ENCODE data around the gene MYLK3.
A peak's percentile ranks its signal among the peaks of the same experiment; 100 is the strongest.

The MYLK3 gene

DNA sequence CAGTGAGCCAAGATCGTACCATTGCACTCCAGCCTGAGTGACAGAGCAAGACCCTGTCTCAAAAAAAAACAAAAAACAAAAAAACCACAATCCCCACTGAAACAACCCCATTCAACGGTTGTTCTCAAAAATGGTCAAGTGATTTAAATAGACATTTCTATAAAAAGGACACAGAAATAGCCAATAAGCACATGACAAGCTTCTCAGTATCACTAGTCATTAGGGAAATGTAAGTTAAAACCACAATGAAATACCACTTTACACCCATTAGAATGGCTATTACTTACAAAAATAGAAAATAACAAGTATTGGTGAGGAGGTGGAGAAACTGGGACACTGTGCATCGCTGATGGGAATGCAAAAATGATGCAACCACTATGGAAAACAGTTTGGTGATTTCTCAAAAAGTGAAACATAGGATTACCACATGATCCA, 26.6 kb upstream of the MYLK3 start:
- TF ChIP-seq, protein P1, sequence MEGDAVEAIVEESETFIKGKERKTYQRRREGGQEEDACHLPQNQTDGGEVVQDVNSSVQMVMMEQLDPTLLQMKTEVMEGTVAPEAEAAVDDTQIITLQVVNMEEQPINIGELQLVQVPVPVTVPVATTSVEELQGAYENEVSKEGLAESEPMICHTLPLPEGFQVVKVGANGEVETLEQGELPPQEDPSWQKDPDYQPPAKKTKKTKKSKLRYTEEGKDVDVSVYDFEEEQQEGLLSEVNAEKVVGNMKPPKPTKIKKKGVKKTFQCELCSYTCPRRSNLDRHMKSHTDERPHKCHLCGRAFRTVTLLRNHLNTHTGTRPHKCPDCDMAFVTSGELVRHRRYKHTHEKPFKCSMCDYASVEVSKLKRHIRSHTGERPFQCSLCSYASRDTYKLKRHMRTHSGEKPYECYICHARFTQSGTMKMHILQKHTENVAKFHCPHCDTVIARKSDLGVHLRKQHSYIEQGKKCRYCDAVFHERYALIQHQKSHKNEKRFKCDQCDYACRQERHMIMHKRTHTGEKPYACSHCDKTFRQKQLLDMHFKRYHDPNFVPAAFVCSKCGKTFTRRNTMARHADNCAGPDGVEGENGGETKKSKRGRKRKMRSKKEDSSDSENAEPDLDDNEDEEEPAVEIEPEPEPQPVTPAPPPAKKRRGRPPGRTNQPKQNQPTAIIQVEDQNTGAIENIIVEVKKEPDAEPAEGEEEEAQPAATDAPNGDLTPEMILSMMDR (conservative IDR thresholded peaks at IDR 0.05), result no peak
- H3K27ac ChIP-seq, result no peak overlapping the region

DNA sequence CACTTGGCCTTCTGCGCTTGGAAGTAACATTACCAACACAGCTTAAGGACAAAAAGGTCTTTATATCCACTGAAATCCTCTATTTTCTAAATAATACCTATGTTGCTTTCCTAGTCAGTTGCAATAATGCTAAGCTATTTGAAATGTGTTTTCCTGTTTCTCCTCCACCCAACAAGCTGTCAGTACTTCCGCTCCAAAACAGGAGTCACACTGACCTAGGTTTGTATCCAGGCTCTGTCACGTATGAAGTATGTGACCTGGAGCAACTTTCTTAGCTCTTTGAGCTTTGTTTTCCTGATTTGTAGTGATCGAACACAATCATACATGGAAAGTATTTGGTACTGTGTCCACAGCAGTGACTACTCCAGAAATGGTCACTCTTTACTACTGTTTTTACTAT, 24.3 kb upstream of the MYLK3 start:
- TF ChIP-seq, protein P1 (conservative IDR thresholded peaks at IDR 0.05), result no peak
- H3K27ac ChIP-seq, result no peak overlapping the region

DNA sequence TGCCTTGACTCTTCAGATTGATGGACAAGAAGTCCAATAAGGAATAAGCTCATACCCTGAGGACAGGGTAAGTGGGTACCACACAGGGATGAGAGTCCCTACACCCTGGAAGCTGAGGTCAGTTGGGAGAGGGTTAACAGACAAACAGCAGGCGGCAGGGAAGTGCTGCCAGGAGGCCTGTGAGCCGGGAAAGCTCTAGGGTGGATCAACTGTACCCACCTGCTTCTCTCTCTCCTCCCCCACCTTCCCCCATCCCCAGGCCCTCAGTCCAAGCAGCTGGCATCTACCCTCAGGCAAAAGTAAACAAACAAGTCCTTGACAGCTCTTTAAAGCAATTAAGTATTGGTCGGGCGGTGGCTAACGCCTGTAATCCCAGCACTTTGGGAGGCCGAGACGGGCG, 20.7 kb upstream of the MYLK3 start:
- TF ChIP-seq, protein P1 (conservative IDR thresholded peaks at IDR 0.05), result no peak

DNA sequence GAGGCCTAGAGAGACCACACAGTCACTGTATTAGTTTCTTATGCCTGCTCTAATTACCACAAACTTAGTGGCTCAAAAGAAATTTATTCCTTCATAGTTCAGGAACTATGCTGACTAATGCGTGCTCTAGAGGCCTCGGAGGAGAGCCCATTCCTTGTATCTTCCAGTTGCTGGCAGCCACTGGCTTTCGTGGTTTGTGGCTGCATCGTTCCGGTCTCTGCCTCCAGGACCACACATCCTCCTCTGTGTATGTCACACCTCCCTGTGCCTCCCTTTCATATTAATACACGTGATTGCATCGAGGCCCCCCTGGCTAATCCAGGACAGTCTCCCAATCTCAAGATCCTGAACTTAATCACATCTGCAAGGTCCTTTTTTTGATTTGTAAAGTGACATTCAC, 16.9 kb upstream of the MYLK3 start:
- TF ChIP-seq, protein P1 (conservative IDR thresholded peaks at IDR 0.05), result no peak

More for the DNA sequence above, 20.7 kb upstream of the MYLK3 start:
- H3K27ac ChIP-seq, result no peak overlapping the region

DNA sequence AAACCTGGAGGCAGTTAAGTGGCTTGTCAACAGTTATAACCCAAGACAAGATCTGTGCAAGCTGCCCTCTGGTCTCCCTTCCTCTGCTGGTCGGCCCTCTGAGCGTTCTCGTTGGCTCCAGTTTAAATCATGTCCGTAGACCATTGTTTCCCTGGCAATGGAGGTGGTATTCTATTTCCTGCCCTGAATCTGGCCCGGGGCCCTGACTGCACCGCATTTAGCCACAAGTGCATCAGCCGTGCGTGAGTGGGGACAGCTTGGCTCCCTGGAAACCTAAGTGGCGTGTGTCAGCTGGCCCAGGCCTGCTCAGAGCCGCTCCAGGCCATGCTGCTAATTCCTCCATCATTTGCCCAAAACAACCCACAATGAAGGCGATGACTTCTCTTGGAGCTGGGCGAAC, 15.0 kb upstream of the MYLK3 start:
- peak overlapping the region; percentile 31; the same call in 1 of the 2 replicates for H3K27ac ChIP-seq
- TF ChIP-seq, protein P1 (conservative IDR thresholded peaks at IDR 0.05), result no peak

More for the DNA sequence above, 16.9 kb upstream of the MYLK3 start:
- no peak overlapping the region for H3K27ac ChIP-seq

DNA sequence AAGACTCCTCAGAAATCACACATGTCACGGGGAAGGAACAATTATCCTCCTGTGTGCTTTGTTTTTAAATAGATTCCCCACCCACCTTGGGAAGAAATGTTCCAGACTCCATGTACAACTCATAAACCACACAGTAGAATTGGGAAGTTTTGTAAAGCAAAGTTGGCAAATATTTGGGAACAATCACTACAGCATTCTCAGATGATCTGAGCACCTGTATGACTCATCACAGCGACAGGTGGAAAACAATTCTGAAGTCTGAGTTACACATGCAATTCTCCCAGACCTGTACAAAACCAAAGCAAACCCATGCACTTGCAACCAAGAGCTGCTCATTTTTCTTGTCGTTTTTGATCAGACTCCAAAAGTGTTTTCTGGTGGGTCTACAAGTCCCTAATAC, 14.4 kb upstream of the MYLK3 start:
- TF ChIP-seq, protein P1 (conservative IDR thresholded peaks at IDR 0.05), result no peak

DNA sequence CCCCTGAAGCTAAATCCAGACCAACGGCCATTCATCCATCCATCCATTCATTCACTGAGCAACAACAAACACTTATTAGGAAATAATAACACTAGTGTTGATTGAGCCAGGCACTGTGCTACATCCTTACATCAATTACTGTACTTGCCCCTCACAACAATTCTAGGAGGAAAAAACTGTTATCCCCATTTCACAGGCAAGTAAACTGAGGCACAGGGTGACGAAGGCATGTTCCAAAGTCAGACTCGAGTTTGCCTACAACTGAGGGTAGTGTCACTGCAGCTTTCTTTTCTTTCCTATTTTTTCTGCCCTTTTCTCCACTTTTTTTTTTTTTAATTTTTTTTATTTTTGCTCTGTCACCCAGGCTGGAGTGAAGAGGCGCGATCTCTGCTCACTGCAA, 11.2 kb upstream of the MYLK3 start:
- TF ChIP-seq, protein P1 (conservative IDR thresholded peaks at IDR 0.05), result no peak
- no peak overlapping the region for H3K27ac ChIP-seq

More for the DNA sequence above, 14.4 kb upstream of the MYLK3 start:
- peak overlapping the region; percentile 31; the same call in 1 of the 2 replicates for H3K27ac ChIP-seq
